Loucy (cell line): Measurements from ENCODE around the gene IL4.
"Not testable (repeated sequence)": the region's sequence is repeated elsewhere in the genome, so short reads cannot be mapped to it uniquely, and the experiment has no call there.

Experiments
- H2AFZ ChIP-seq: fragments of 200-600 bp; sonication (generic); 2 replicates; pipeline ENCODE4 v1.6.0; 2016; ENCODE audit warnings: antibody characterized with exemption, mild to moderate bottlenecking, low read length, moderate library complexity
- H3F3A ChIP-seq: fragments of 200-600 bp; 2 replicates; pipeline ENCODE4 v1.6.0; 2016; ENCODE audit warnings: antibody characterized with exemption, low read depth, mild to moderate bottlenecking
- H3K27me3 ChIP-seq: fragments of 200-600 bp; sonication (generic); 2 replicates; pipeline ENCODE4 v1.6.1; 2014; ENCODE audit warnings: low read length, mild to moderate bottlenecking; ENCODE audit not compliant: insufficient read depth, poor library complexity, severe bottlenecking
- H3K36me3 ChIP-seq: fragments of 200-600 bp; sonication (generic); 2 replicates; pipeline ENCODE4 v1.6.1; 2016; ENCODE audit warnings: low read length; ENCODE audit not compliant: insufficient read depth
- H3K4me1 ChIP-seq: fragments of 200-600 bp; sonication (generic); 2 replicates; pipeline ENCODE4 v1.5.1; 2014; ENCODE audit warnings: low read length, mild to moderate bottlenecking; ENCODE audit not compliant: insufficient read depth, poor library complexity, severe bottlenecking
- H3K4me2 ChIP-seq: fragments of 200-600 bp; sonication (generic); 2 replicates; pipeline ENCODE4 v1.6.0; 2014; ENCODE audit warnings: antibody characterized with exemption, low read length, low read depth, mild to moderate bottlenecking; ENCODE audit not compliant: poor library complexity, severe bottlenecking
- H3K4me3 ChIP-seq: fragments of 200-600 bp; sonication (generic); 2 replicates; pipeline ENCODE4 v1.5.1; 2014; ENCODE audit warnings: low read length, mild to moderate bottlenecking, mixed read lengths; ENCODE audit not compliant: poor library complexity, severe bottlenecking
- H3K79me2 ChIP-seq: fragments of 200-600 bp; sonication (generic); 2 replicates; pipeline ENCODE4 v1.6.1; 2014; ENCODE audit warnings: low read length; ENCODE audit not compliant: insufficient read depth
- H3K9ac ChIP-seq: fragments of 200-600 bp; sonication (generic); 2 replicates; pipeline ENCODE4 v1.6.0; 2014; ENCODE audit warnings: mild to moderate bottlenecking, low read depth, low read length, moderate library complexity; ENCODE audit not compliant: poor library complexity, severe bottlenecking
- H3K9me2 ChIP-seq: fragments of 200-600 bp; sonication (generic); replicated peaks from 2 replicates; pipeline ENCODE4 v1.6.1; 2016; ENCODE audit warnings: low read depth, low read length, mixed read lengths
- H3K9me3 ChIP-seq: fragments of 200-600 bp; sonication (generic); 2 replicates; pipeline ENCODE4 v1.6.1; 2014; ENCODE audit warnings: mild to moderate bottlenecking, antibody characterized with exemption, low read length, low read depth; ENCODE audit not compliant: insufficient read depth
- H4K20me1 ChIP-seq: fragments of 200-600 bp; sonication (generic); 2 replicates; pipeline ENCODE4 v1.6.0; 2014; ENCODE audit warnings: antibody characterized with exemption, low read length, mild to moderate bottlenecking; ENCODE audit not compliant: insufficient read depth, poor library complexity, severe bottlenecking
- CTCF ChIP-seq: fragments of 200-600 bp; sonication (generic); conservative IDR thresholded peaks from 2 replicates; pipeline ENCODE4 v1.5.1; 2014; ENCODE audit warnings: mild to moderate bottlenecking, antibody characterized with exemption, low read length
- EZH2phosphoT487 ChIP-seq: fragments of 200-600 bp; IDR thresholded peaks from 2 replicates; pipeline ENCODE4 v1.6.1; 2018; ENCODE audit warnings: antibody characterized with exemption, mild to moderate bottlenecking, moderate library complexity, borderline replicate concordance

The IL4 gene

DNA sequence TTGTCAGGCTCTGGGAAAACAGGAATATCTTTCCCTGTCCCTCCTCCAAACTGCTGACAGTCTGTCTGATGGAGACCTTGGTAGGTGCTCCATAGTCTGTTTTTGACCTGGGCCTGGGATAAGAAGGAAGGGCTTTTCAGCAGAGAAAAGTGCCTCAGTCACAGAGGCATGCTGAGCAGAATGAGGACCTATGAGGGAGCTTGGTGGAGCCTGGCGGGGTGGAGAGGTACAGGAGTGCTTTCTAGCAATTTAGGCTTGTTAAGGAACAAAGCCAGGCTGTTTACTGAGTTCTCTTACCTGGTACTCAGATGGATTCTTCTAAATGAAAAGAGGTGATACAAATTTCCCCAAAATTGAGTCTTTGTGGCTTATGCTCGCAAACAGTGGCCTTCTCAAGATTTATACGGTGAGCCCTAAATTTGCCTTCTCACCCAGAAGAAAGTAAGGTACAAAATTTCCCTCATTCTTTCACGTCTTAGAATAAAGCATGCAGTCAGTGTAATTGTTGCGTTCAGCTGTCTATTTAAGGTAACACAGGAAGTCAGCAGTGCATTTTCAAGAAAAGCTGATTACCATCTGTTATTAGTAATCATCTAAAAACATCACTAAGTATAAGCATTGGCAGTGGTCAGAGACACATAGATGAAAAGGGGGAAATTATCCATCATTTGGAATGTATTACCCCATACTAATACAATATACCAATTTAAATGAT, 44.4 kb upstream of the IL4 start:
- Histone ChIP-seq H4K20me1 (no peaks in the 10 kb centered on the region), H3K27me3 (no peaks in the 10 kb centered on the region), H3K79me2 (no peaks in the 10 kb centered on the region), H3K4me1 (no peaks in the 10 kb centered on the region), H3F3A (no peaks in the 10 kb centered on the region), H3K9me3 (no peaks in the 10 kb centered on the region), H3K36me3 (no peaks in the 10 kb centered on the region), H3K4me2 (no peak overlapping the region), H3K9ac (no peak overlapping the region), H3K9me2 (no peaks in the 10 kb centered on the region), H3K4me3 (no peak overlapping the region), H2AFZ (no peak overlapping the region)
- TF ChIP-seq EZH2phosphoT487 (no peak), CTCF (no peak)

GRCh38 chr5:132633587-132633986, 40.2 kb upstream of the IL4 start:
- not testable (repeated sequence) for H3K36me3 ChIP-seq

GRCh38 chr5:132635873-132636272, 37.9 kb upstream of the IL4 start:
- Histone ChIP-seq H3F3A (peaks cover 6% of the 10 kb centered on the region; the same call in 1 of the 2 replicates), H3K9ac (peak overlapping the region; percentile 52), H3K4me1 (peaks cover 38% of the 10 kb centered on the region), H3K79me2 (no peaks in the 10 kb centered on the region), H3K9me3 (no peaks in the 10 kb centered on the region), H2AFZ (no peak overlapping the region), H3K9me2 (no peaks in the 10 kb centered on the region), H4K20me1 (no peaks in the 10 kb centered on the region), H3K4me3 (no peak overlapping the region), H3K27me3 (no peaks in the 10 kb centered on the region), H3K4me2 (peak overlapping the region; percentile 27), H3K36me3 (peaks cover 7% of the 10 kb centered on the region; the same call in 1 of the 2 replicates)
- no peak for TF ChIP-seq CTCF
- no peak for TF ChIP-seq EZH2phosphoT487

More at GRCh38 chr5:132633587-132633986, 40.2 kb upstream of the IL4 start:
- H3K9ac ChIP-seq, H4K20me1 ChIP-seq, H2AFZ ChIP-seq, H3K4me2 ChIP-seq, H3K9me3 ChIP-seq, H3F3A ChIP-seq, H3K9me2 ChIP-seq, H3K27me3 ChIP-seq, H3K79me2 ChIP-seq, H3K4me3 ChIP-seq: not testable (repeated sequence)
- H3K4me1 ChIP-seq, result peaks cover 19% of the 10 kb centered on the region

DNA sequence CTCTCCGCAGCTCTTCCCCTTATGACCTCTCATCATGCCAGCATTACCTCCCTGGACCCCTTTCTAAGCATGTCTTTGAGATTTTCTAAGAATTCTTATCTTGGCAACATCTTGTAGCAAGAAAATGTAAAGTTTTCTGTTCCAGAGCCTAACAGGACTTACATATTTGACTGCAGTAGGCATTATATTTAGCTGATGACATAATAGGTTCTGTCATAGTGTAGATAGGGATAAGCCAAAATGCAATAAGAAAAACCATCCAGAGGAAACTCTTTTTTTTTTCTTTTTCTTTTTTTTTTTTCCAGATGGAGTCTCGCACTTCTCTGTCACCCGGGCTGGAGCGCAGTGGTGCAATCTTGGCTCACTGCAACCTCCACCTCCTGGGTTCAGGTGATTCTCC, 36.5 kb upstream of the IL4 start:
- peaks cover 52% of the 10 kb centered on the region for H3K4me1 ChIP-seq
- no peaks in the 10 kb centered on the region for H4K20me1 ChIP-seq
- no peaks in the 10 kb centered on the region for H3K27me3 ChIP-seq
- peaks cover 6% of the 10 kb centered on the region; the same call in 1 of the 2 replicates for H3F3A ChIP-seq
- H3K9ac ChIP-seq, result no peak overlapping the region
- H3K4me3 ChIP-seq, result no peak overlapping the region
- H3K9me3 ChIP-seq, result no peaks in the 10 kb centered on the region
- TF ChIP-seq CTCF (no peak), EZH2phosphoT487 (no peak)
- H2AFZ ChIP-seq, result no peak overlapping the region
- H3K4me2 ChIP-seq, result no peak overlapping the region
- H3K9me2 ChIP-seq, result no peaks in the 10 kb centered on the region
- no peaks in the 10 kb centered on the region for H3K79me2 ChIP-seq
- peaks cover 7% of the 10 kb centered on the region; the same call in 1 of the 2 replicates for H3K36me3 ChIP-seq
